ENCODE results near the gene RNF130. TPM values are rescaled to one million over a fixed set of nuclear protein-coding genes. Genes with fewer than 3 reads are reported as not detected.

The RNF130 gene
- total RNA-seq, result 118 TPM

GRCh38 chr5:180071531-180072255, at the start of gene RNF130:
TSS of gene RNF130 (minus strand) at chr5:180071759. CDS start at chr5:180071702, 57 bp downstream.
- DNase-seq (ENCODE audit: low spot score), result peak; percentile 96
- intact Hi-C loops (cut with DNase I), result no loop called here
- peak; percentile 97 for ATAC-seq

GRCh38 chr5:180120237-180121101, 48.9 kb upstream of the RNF130 start:
- intact Hi-C loops (cut with DNase I), result no loop called here
- no peak for ATAC-seq
- peak; percentile 55 for DNase-seq (ENCODE audit: low spot score)

GRCh38 chr5:180119903-180120236, 48.3 kb upstream of the RNF130 start:
- DNase-seq (ENCODE audit: low spot score), result no peak
- intact Hi-C loops (cut with DNase I), result no loop called here
- ATAC-seq, result no peak

- ATAC-seq (no peak), DNase-seq (ENCODE audit: low spot score) (peak; percentile 51)
- intact Hi-C loops (cut with DNase I), result no loop called here
Observed at GRCh38 chr5:180119031-180119902, 47.7 kb upstream of the RNF130 start.

GRCh38 chr5:180118391-180118791, 46.8 kb upstream of the RNF130 start:
- ATAC-seq (no peak), DNase-seq (ENCODE audit: low spot score) (peak; percentile 41)
- intact Hi-C loops (cut with DNase I), result no loop called here

GRCh38 chr5:180117000-180117725, 45.6 kb upstream of the RNF130 start:
- no peak for ATAC-seq
- DNase-seq (ENCODE audit: low spot score), result peak; percentile 55
- intact Hi-C loops (cut with DNase I), result no loop called here

- peak; percentile 33 for ATAC-seq
- intact Hi-C loops (cut with DNase I), result no loop called here
- DNase-seq (ENCODE audit: low spot score), result peak; percentile 59
Observed at GRCh38 chr5:180116077-180116999, 44.8 kb upstream of the RNF130 start.

- no peak for ATAC-seq
- intact Hi-C loops (cut with DNase I), result no loop called here
- no peak for DNase-seq (ENCODE audit: low spot score)
Observed at GRCh38 chr5:180115326-180116076, 43.9 kb upstream of the RNF130 start.

GRCh38 chr5:180114304-180115003, 42.9 kb upstream of the RNF130 start:
- no peak for ATAC-seq
- intact Hi-C loops (cut with DNase I), result no loop called here
- peak; percentile 39 for DNase-seq (ENCODE audit: low spot score)

- intact Hi-C loops (cut with DNase I), result no loop called here
- ATAC-seq, result no peak
- peak; percentile 46 for DNase-seq (ENCODE audit: low spot score)
Observed at GRCh38 chr5:180113660-180114303, 42.2 kb upstream of the RNF130 start.

GRCh38 chr5:180112181-180112861, 40.8 kb upstream of the RNF130 start:
- ATAC-seq (no peak), DNase-seq (ENCODE audit: low spot score) (peak; percentile 34)
- intact Hi-C loops (cut with DNase I), result no loop called here

- intact Hi-C loops (cut with DNase I), result no loop called here
- ATAC-seq (no peak), DNase-seq (ENCODE audit: low spot score) (peak; percentile 45)
Observed at GRCh38 chr5:180111273-180112002, 39.9 kb upstream of the RNF130 start.

- DNase-seq (ENCODE audit: low spot score) (peak; percentile 31), ATAC-seq (no peak)
- intact Hi-C loops (cut with DNase I), result no loop called here
Observed at GRCh38 chr5:180109920-180110319, 38.4 kb upstream of the RNF130 start.

GRCh38 chr5:180107005-180107404, 35.4 kb upstream of the RNF130 start:
- DNase-seq (ENCODE audit: low spot score) (no peak), ATAC-seq (no peak)
- intact Hi-C loops (cut with DNase I), result no loop called here

- DNase-seq (ENCODE audit: low spot score) (no peak), ATAC-seq (no peak)
- intact Hi-C loops (cut with DNase I), result no loop called here
Observed at GRCh38 chr5:180105827-180106312, 34.3 kb upstream of the RNF130 start.

Data from sciatic nerve (tissue), 2 donors.